HG03558 (cell line): ENCODE results near the gene NTM.

ENCODE experiments used
- ATAC-seq: cut with Tn5 transposase; IDR thresholded peaks from one replicate; pipeline ENCODE4 v1.9.1; 2021; ENCODE audit warnings: moderate number of reproducible peaks; ENCODE audit not compliant: unreplicated experiment; ENCODE audit errors: extremely low read depth

NTM gene

DNA sequence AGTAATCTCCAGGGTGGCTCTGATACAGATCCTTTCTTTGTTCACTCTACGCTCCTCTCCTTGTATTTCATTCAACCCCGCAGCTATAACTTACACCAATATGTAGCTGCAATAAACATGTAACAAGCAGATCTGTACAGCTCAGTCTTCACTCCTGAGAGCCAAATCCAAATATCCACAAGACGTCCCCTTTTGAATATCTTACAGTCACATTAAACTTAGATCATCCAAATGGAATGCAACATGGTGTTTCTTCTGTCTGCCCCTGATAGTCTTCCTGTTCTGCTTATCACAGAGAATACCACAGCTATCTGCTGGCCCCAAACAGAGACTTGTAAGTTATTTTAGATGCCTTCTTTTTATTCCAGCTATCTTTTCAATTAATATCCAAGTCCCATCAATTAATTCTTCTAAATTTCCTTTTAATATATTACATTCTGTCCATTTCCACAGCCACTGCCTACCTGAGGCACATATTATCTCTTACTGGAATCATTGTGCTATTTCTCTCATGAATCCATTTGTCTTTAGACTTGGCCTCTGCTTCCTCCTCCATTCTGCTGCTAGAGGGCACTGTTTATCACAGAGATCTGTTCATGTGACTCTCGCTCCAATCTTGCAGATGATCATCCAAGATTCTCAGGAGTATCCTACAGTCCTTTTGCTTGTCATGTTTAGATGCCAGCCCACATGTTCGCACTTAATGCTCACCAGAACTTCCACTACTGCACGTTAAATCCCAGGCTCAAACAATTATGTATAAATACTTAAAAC, 908.6 kb downstream of the NTM start:
- ATAC-seq, result no peak

- ATAC-seq, result no peak
These were observed 913.6 kb downstream of the NTM start for GRCh38 chr11:132284048-132284447.

DNA sequence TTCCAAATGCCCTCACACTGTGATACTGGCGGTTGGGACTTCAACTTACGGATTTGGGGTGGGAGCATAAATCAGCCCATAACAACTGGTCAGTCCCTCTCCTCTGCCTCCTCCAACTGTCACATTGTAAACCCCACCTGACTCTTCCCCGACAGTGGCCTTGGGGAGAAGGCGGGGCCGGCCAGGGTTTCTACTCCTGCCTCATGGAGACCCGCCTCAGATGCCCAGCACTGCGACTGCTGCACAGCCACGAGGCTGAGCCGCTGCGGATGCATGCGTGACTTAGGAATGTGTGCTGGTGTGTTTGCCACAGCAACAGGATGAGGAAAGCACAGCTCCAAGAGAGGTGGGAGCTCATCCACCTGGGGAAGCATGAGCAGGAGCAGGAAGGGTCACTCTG, 914.2 kb downstream of the NTM start:
- ATAC-seq, result no peak

DNA sequence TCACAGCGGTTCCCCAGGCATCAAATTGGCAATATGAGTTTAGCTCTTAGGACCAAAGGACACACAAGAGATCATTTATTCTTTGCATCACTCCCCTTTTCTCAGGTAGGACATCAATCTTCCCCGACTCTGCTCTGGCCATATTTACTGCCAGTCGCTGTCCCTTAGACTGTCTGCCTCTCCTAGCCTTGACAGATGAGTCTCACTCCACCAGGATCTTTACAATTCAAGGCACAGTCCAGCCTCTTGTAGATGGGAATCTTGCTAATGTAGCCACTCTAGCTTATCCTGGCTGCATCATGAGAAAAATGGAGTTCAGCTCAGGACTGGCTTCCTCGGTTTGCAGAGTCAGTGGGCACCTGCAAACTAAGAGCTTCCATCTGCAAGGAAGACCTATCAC, 915.2 kb downstream of the NTM start:
- ATAC-seq, result no peak

GRCh38 chr11:132286106-132286505, 915.7 kb downstream of the NTM start:
- ATAC-seq, result no peak

DNA sequence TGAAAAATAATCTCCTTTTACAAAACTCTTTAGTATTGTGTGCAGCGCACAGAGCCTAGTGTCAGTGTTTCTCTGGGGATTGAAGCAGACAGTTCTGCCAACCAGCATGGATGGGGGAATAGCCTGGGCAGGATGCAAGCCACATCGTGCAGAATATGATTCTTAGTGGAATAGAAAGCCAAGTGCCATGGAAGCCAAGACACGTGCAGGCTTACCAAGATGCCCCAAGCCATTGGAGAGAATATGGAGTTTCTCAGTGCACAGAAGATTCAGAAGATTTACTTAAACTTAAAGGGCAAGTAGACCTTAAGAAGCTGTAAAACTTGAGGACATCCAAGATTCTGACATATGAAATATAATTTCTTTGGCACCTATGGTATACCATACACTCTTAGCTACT, 917.6 kb downstream of the NTM start:
- ATAC-seq, result no peak

DNA sequence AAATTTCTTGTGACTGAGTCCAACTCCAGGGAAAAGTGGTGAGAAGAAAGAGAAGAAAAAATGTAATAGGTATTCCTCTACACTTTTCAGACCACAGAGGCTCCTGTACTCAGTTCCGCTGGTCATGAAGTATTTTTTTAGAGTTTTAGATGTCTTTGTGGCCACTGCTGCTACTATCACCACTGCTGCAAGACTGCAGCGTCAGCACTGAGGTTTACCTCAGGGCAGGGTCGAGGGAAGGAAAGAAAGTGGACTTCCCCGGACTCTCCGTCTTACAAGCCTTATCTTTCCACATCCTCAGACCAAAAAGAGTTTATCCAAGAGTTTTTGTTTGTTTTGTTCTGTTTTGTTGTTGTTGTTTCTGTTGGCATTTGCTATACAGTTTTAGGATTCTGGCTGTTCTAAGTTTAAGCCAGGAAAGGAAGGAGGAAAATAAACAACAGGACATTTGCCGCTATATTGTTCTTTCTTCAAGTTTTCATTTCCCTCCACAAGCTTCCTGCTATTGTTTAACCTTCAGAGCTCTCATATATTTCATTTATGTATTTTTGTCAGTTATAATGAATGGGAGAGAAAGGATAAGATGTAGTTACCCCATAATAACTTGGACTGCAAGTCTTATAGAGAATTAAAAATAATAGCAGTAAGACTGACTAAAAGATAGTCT, 919.3 kb downstream of the NTM start:
- no peak for ATAC-seq

- ATAC-seq, result no peak
These were observed 923.2 kb downstream of the NTM start for GRCh38 chr11:132293586-132293985.

DNA sequence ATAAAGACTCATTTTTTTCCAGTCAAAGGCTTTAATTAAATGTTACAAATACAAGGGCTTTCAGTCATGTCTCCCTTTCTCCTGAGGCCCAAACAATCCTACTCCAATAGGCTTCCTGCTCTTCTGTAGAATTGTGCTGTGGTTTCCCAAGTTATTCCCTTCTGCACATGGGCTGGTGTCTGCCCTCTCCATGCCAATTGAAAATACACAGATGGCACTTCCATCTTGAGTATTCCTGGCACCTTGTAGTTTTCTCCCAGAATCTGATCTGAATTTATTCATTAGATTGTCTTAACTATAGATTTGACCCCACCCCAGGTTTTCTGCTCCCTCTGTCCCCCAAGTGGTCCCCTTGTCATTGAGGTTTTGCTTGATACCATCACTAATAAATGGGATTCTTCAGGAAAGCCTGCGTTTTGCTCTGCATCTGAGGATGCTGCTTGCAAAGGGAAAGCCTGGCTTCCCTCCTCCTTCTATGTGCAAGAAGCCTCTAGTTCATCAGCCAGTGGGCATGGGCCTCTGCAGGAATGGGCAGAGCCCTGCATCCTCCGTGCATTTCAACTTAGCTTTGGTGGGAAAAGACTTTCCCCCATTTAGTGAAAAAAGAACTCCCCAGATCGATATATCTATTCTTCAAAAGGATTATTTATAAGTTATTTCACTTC, 926.7 kb downstream of the NTM start:
- ATAC-seq, result no peak

- ATAC-seq, result no peak
These were observed 927.9 kb downstream of the NTM start for GRCh38 chr11:132298357-132298756.

GRCh38 chr11:132300283-132300682, 929.9 kb downstream of the NTM start:
- ATAC-seq, result no peak

GRCh38 chr11:132301465-132301864, 931.0 kb downstream of the NTM start:
- ATAC-seq, result no peak

GRCh38 chr11:132301900-132302299, 931.5 kb downstream of the NTM start:
- ATAC-seq, result no peak

DNA sequence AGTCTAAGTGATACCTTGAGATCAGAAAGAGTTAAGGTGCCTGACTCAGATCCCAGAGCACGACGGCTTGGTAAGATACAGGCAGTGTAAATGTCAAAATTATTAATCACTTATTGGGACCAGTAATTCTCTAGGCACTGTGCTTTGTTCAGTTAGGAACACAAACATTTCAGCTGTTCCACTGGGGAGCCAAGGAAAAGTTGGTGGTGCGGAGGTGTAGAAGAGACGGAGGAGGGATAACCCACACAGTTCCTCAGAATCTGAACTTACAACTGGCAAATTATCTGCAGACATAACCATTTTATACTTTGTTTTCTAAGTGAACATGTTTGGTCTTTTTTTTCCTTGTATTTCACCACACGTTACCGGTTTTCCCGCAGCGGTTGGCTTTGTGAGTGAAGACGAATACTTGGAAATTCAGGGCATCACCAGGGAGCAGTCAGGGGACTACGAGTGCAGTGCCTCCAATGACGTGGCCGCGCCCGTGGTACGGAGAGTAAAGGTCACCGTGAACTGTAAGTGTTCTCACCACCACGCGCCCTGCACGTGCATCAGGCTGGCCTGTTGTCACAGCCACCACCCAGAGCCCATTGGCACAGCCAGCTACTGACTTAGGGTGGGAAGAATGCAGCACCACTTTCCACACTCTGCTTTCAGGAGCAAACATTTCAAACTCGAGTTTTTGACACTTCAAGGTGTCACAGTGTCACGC, 937.0 kb downstream of the NTM start:
- no peak for ATAC-seq

DNA sequence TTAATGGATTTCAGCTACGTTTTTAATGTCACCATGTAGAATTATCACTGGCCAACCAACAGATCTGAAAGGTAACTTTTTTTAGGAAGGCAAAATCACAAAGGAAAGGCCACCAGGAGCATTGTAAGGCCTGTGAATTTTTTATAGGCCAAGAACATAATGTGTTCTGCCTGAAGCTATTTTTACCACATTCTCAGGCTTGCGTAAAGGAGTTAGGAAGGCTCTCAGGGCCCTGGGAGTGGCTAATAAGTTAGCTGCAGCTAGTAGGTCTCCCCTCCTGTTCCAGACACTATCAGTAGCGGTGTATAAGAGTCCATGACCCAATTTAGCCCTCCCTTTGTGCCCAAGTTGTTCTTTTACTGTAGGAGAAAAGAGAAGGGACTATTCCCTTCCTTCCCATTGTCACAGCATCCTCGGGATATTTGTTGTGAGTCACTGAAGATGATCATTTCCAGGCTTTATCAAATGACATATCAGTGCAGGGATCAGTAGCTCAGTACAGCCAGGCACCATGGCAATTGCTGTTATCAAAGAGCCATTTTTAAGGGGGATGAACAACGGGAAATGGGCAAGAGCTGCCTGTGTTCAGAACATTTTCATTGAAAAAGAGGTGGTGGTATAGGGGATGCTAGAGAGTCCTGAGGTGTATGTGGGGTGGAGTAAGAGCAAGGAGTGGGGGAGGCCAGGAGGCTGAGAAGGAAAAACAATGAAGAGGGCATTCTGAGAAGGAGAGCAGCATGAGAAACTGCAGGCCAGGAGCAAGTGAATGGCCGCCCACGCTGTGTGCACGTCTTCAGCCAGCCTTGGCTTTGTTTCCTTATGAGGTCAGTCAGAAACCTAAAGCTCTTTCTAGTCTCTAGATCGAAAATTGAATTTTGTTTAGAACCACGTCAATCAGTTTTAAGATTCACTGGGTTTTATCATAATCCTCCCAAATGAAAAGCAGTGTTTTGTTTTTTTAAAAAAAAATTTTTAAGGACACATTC, 940.3 kb downstream of the NTM start:
- ATAC-seq, result no peak

DNA sequence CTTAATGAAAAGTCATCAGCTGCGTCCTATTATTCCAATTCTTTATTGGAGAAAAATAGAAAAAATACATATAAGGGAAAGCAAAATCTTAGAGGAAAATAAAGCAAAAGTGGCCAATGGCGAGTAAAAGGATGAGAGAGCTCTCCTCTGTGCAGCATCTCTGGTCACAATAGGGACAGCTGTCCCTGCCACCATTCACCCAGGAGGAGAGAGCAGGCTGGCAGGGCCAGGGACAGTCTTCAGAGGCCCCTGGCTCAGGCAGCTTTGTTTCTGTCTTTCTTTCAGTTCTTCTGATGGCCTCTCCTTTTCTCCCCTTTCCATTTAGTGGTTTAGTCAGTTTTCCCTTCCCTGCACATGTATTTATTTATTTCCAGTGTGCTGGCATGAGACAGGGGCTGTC, 941.3 kb downstream of the NTM start:
- no peak for ATAC-seq

DNA sequence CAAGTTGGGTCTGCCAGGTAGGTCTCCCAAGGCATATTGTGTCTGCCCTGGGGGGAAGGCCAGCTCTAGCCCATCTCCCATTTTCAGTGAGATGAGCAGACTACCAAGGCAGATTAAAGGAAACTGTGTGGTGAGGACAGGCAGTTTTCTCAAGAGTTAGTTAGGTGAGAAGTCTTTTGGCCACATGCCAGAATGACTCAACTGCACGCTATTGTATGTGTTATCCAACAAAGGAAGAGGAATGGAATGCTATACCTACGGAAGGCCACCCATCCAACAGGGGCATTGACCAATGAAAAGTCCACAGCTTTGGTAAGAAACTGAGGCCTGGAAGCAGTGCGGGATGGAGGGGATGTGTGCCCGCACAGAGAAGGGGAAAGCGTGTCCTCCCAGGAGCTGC, 941.7 kb downstream of the NTM start:
- no peak for ATAC-seq

GRCh38 chr11:132312701-132313111, 942.3 kb downstream of the NTM start:
- no peak for ATAC-seq

DNA sequence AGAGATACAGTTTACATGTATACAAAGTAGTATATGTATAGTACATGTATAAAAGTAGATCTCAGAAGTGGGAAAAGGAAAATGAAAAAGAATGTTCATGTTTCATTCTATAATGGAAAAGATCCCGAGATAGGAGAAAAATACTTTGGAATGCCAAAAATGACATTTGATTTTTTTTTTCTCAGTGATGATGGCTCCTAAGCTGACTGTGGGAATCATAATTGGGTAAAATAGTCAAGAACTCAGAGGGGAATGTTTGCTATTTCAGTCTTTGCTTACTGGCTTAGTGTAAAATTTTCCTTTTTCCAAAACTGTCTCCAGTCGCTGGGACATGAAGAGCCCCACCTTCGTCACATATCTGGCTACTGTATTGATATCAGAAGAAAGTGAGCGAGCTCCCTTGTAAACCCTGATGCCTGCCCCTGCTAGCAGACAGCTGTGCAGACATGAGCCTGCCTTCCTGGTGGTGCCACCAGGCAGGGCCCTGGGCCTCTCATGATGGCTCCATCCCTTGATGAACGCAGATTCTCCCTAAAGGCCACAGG, 944.6 kb downstream of the NTM start:
- ATAC-seq, result no peak
